Measurements from ENCODE around the gene EIPR1. TPM values are rescaled to one million over a fixed set of nuclear protein-coding genes. Genes with fewer than 3 reads are reported as not detected.
A peak's percentile ranks its signal among the peaks of the same experiment; 100 is the strongest.

Gene EIPR1
- total and polyA plus RNA-seq, 2 of the 4 experiments (the other 2 are of a cell fraction): 46.5 to 67.4 TPM

- no peaks in the 10 kb centered on the region for H4K20me1 ChIP-seq (ENCODE audit: insufficient read depth, low read length)
- no peak overlapping the region for H3K14ac ChIP-seq (replicated peaks; ENCODE audit: low read depth, low read length)
- H2BK5ac ChIP-seq (ENCODE audit: low read depth, low read length, poor library complexity, severe bottlenecking): no peak overlapping the region
- H4K5ac ChIP-seq (ENCODE audit: low read depth, low read length): no peak overlapping the region
- CTCF ChIA-PET: no interaction called here
- peak overlapping the region; percentile 24 for H2AFZ ChIP-seq (replicated peaks; ENCODE audit: low read length, poor library complexity)
- peaks cover 10 to 16% of the 10 kb centered on the region in 2 experiments for H3K79me1 ChIP-seq (ENCODE audit: low read depth in 1 of 2, low read length in 2 of 2)
- H4K91ac ChIP-seq (ENCODE audit: insufficient read depth, low read depth, low read length): no peak overlapping the region
- intact Hi-C loops (cut with micrococcal nuclease): no loop called here
- H3K4me3 ChIP-seq (ENCODE audit: insufficient read depth, low read depth, low read length): no peak overlapping the region
- no CpG with 5 or more reads among the region's 23 CpGs for WGBS, 2 experiments (ENCODE audit: extremely low coverage in 2 of 2, insufficient read length in 1 of 2)
- dilution Hi-C loops (cut with HindIII; ENCODE audit: low sequenced_read_pairs, unreplicated experiment): no loop called here
- POLR2A ChIA-PET (ENCODE audit: unreplicated experiment): no interaction called here
- no peak overlapping the region for H2BK20ac ChIP-seq (ENCODE audit: low read depth, low read length)
- no peak overlapping the region for H2AK5ac ChIP-seq (ENCODE audit: low read depth, low read length)
- no peak for TF ChIP-seq MAFK (IDR thresholded peaks at IDR 0.05; ENCODE audit: low read depth, low read length)
- no peak for TF ChIP-seq RAD21 (IDR thresholded peaks at IDR 0.05; ENCODE audit: low read length)
- TF ChIP-seq NFE2L2 (IDR thresholded peaks at IDR 0.05; ENCODE audit: low read depth, low read length): no peak
- no peak for TF ChIP-seq RCOR1 (IDR thresholded peaks at IDR 0.05; ENCODE audit: insufficient replicate concordance, low read length)
- TF ChIP-seq USF2 (IDR thresholded peaks at IDR 0.05; ENCODE audit: low read depth, low read length): no peak
- TF ChIP-seq FOS (IDR thresholded peaks at IDR 0.05; ENCODE audit: low read depth, low read length): no peak
- TF ChIP-seq POLR2A (IDR thresholded peaks at IDR 0.05; ENCODE audit: low read depth, low read length): no peak
- no peak for TF ChIP-seq RFX5 (IDR thresholded peaks at IDR 0.05; ENCODE audit: low read depth, low read length)
- TF ChIP-seq CTCF (conservative IDR thresholded peaks at IDR 0.05; ENCODE audit: low read depth, low read length): no peak
- no peak for TF ChIP-seq CHD1 (IDR thresholded peaks at IDR 0.05; ENCODE audit: low read depth, low read length)
- no peak for TF ChIP-seq CEBPB (IDR thresholded peaks at IDR 0.05; ENCODE audit: low read depth, low read length)
- TF ChIP-seq MXI1 (IDR thresholded peaks at IDR 0.05; ENCODE audit: borderline replicate concordance, low read depth, low read length): no peak
- no peak for TF ChIP-seq SMC3 (IDR thresholded peaks at IDR 0.05; ENCODE audit: low read depth, low read length)
- no peak for TF ChIP-seq MAZ (IDR thresholded peaks at IDR 0.05; ENCODE audit: borderline replicate concordance, low read depth, low read length)
- no peak for TF ChIP-seq BHLHE40 (IDR thresholded peaks at IDR 0.05; ENCODE audit: low read depth, low read length)
- H4K8ac ChIP-seq (ENCODE audit: low read depth in 2 of 2, low read length in 2 of 2): no peak overlapping the region
- H3K27ac ChIP-seq (ENCODE audit: insufficient read depth, low read length): no peak overlapping the region
- no peak overlapping the region for H3K9ac ChIP-seq (ENCODE audit: low read depth, low read length)
- no peak overlapping the region for H3K18ac ChIP-seq (ENCODE audit: low read depth, low read length)
- no peak overlapping the region for H3K56ac ChIP-seq (ENCODE audit: extremely low read depth, insufficient read depth, low read length)
- peaks cover 2% of the 10 kb centered on the region; the same call in 1 of the 2 replicates for H3K4me1 ChIP-seq (ENCODE audit: control insufficient read depth, insufficient read depth, low read length)
- H3K9me1 ChIP-seq (ENCODE audit: insufficient read depth, low read length): no peaks in the 10 kb centered on the region
- no peak for DNase-seq
- ATAC-seq (ENCODE audit: low read depth): no peak
- in situ Hi-C loops (cut with MboI; ENCODE audit: low sequenced_read_pairs): no loop called here
- no peaks in the 10 kb centered on the region for H3K9me3 ChIP-seq (ENCODE audit: control insufficient read depth, insufficient read depth, low read length)
- no peak overlapping the region for H3K4me2 ChIP-seq (ENCODE audit: low read depth, low read length)
- no peak overlapping the region for H2BK15ac ChIP-seq (ENCODE audit: low read depth, low read length)
- H3K36me3 ChIP-seq (ENCODE audit: control insufficient read depth, insufficient read depth, low read length): no peaks in the 10 kb centered on the region
- H3K27me3 ChIP-seq (ENCODE audit: control insufficient read depth, insufficient read depth, low read length): no peaks in the 10 kb centered on the region
- no TSS peak for BruUV-seq (replicated peaks)
- no peak overlapping the region for H3K23ac ChIP-seq (ENCODE audit: low read depth, low read length)
- no peak overlapping the region for H3K4ac ChIP-seq (ENCODE audit: low read depth, low read length)
- H2AK9ac ChIP-seq (replicated peaks; ENCODE audit: low read depth, low read length, poor library complexity): peak overlapping the region; percentile 12
- no peak overlapping the region for H2BK120ac ChIP-seq (ENCODE audit: low read depth, low read length)
Observed at GRCh38 chr2:3309496-3310355, 67.9 kb downstream of the EIPR1 start.

All from IMR-90 (cell line).